SK-N-SH treated with all-trans-retinoic acid at 6 μM for 48 hours (cell line): ENCODE measurements around the gene ATP8B3.

Experiments
- ATAC-seq: fragments of 200-7000 bp; cut with Tn5 transposase; 3 replicates; pipeline ENCODE4 v1.9.1; 2020; ENCODE audit warnings: mild to moderate bottlenecking, moderate library complexity
- ARNTL ChIP-seq: fragments of 450-650 bp; formaldehyde crosslinking; IDR thresholded peaks from 2 replicates; pipeline ENCODE4 v1.5.0; 2020; ENCODE audit warnings: low read depth, mild to moderate bottlenecking, moderate library complexity, borderline replicate concordance
- BACH2 ChIP-seq: fragments of 250-450 bp; sonication (Bioruptor Pico); IDR thresholded peaks from 2 replicates; pipeline ENCODE4 v1.9.0; 2021; ENCODE audit warnings: mild to moderate bottlenecking, borderline replicate concordance
- CSDC2 ChIP-seq: fragments of 250-450 bp; sonication (Bioruptor Pico); IDR thresholded peaks from 2 replicates; pipeline ENCODE4 v1.5.0; 2020; ENCODE audit warnings: mild to moderate bottlenecking, moderate library complexity
- ESRRG ChIP-seq: fragments of 250-450 bp; sonication (Bioruptor Pico); IDR thresholded peaks from 2 replicates; pipeline ENCODE4 v1.6.1; 2021; ENCODE audit warnings: mild to moderate bottlenecking
- GLIS3 ChIP-seq: fragments of 250-450 bp; sonication (Bioruptor Pico); IDR thresholded peaks from 2 replicates; pipeline ENCODE4 v1.5.0; 2020; ENCODE audit warnings: mild to moderate bottlenecking, moderate library complexity
- ISL1 ChIP-seq: fragments of 250-450 bp; sonication (Bioruptor Pico); IDR thresholded peaks from 2 replicates; pipeline ENCODE4 v2.1.2; 2022; ENCODE audit warnings: mild to moderate bottlenecking, moderate library complexity
- OSR1 ChIP-seq: fragments of 250-450 bp; sonication (Bioruptor Pico); IDR thresholded peaks from 2 replicates; pipeline ENCODE4 v1.8.0; 2022; ENCODE audit warnings: moderate library complexity, mild to moderate bottlenecking, inconsistent platforms
- PPARA ChIP-seq: fragments of 250-450 bp; sonication (Bioruptor Pico); IDR thresholded peaks from 2 replicates; pipeline ENCODE4 v1.5.0; 2020; ENCODE audit warnings: mild to moderate bottlenecking, borderline replicate concordance
- SNAI2 ChIP-seq: fragments of 250-450 bp; sonication (Bioruptor Pico); IDR thresholded peaks from 2 replicates; pipeline ENCODE4 v1.5.0; 2020; ENCODE audit warnings: mild to moderate bottlenecking, moderate library complexity
- TOX ChIP-seq: fragments of 250-450 bp; sonication (Bioruptor Pico); IDR thresholded peaks from 2 replicates; pipeline ENCODE4 v1.8.0; 2021; ENCODE audit warnings: mild to moderate bottlenecking, moderate library complexity, borderline replicate concordance
- ZC3H10 ChIP-seq: fragments of 250-450 bp; sonication (Bioruptor Pico); IDR thresholded peaks from 2 replicates; pipeline ENCODE4 v1.5.1; 2021; ENCODE audit warnings: mild to moderate bottlenecking, moderate library complexity
- ZFP3 ChIP-seq: fragments of 250-450 bp; sonication (Bioruptor Pico); IDR thresholded peaks from 2 replicates; pipeline ENCODE4 v1.5.0; 2020; ENCODE audit warnings: mild to moderate bottlenecking, moderate library complexity
- ZFP30 ChIP-seq: fragments of 450-650 bp; formaldehyde crosslinking; IDR thresholded peaks from 2 replicates; pipeline ENCODE4 v1.5.0; 2022; ENCODE audit warnings: mild to moderate bottlenecking, moderate library complexity
- ZNF565 ChIP-seq: fragments of 450-650 bp; formaldehyde crosslinking; conservative IDR thresholded peaks from 2 replicates; pipeline ENCODE4 v1.5.0; 2020; ENCODE audit warnings: low read depth, mild to moderate bottlenecking, moderate library complexity
- ZNF70 ChIP-seq: fragments of 450-650 bp; formaldehyde crosslinking; IDR thresholded peaks from 2 replicates; pipeline ENCODE4 v1.5.0; 2020; ENCODE audit warnings: mild to moderate bottlenecking, moderate library complexity
- ZNF8 ChIP-seq: fragments of 450-650 bp; formaldehyde crosslinking; IDR thresholded peaks from 2 replicates; pipeline ENCODE4 v1.5.0; 2020; ENCODE audit warnings: mild to moderate bottlenecking, moderate library complexity
- TF ChIP-seq, protein P1 (sequence below): fragments of 250-450 bp; sonication (Bioruptor Pico); IDR thresholded peaks from 2 replicates; pipeline ENCODE4 v1.8.0; 2021; ENCODE audit warnings: low read depth, mild to moderate bottlenecking, moderate library complexity, borderline replicate concordance
- TF ChIP-seq, protein P2 (sequence below): fragments of 250-450 bp; sonication (Bioruptor Pico); IDR thresholded peaks from 2 replicates; pipeline ENCODE4 v1.5.1; 2020; ENCODE audit warnings: low read depth, mild to moderate bottlenecking, moderate library complexity
- TF ChIP-seq, protein P3 (sequence below): fragments of 250-450 bp; sonication (Bioruptor Pico); IDR thresholded peaks from 2 replicates; pipeline ENCODE4 v1.8.0; 2020; ENCODE audit warnings: mild to moderate bottlenecking, moderate library complexity, borderline replicate concordance
- TF ChIP-seq, protein P4 (sequence below): fragments of 250-450 bp; sonication (Bioruptor Pico); IDR thresholded peaks from 2 replicates; pipeline ENCODE4 v1.5.0; 2020; ENCODE audit warnings: mild to moderate bottlenecking, moderate library complexity

Gene ATP8B3

DNA sequence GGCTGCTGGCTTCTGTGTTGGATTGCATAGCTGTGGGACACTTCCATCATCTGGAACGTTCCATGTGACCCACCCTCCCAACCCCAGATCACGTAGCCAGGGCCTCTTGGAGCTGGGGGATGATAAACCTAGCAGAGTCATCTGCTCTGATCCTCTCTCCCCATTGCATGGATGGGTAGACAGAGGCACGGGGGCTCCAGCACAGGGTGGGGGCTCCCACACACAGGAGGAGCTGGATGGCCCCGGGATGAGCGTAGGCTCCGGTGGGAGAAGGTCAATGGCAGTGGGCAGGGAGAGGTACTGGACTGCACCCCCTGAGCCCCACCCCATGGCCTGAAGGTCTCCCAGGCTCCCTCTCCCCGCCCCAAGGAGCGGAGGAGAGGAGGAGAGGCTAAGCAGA lies 25.4 kb downstream of the ATP8B3 start:
- TF ChIP-seq ARNTL (CRISPR knock-in tag): no peak
- no peak for TF ChIP-seq OSR1
- no peak for TF ChIP-seq SNAI2 (CRISPR knock-in tag)
- no peak for TF ChIP-seq ESRRG (CRISPR knock-in tag)
- TF ChIP-seq, protein P1, sequence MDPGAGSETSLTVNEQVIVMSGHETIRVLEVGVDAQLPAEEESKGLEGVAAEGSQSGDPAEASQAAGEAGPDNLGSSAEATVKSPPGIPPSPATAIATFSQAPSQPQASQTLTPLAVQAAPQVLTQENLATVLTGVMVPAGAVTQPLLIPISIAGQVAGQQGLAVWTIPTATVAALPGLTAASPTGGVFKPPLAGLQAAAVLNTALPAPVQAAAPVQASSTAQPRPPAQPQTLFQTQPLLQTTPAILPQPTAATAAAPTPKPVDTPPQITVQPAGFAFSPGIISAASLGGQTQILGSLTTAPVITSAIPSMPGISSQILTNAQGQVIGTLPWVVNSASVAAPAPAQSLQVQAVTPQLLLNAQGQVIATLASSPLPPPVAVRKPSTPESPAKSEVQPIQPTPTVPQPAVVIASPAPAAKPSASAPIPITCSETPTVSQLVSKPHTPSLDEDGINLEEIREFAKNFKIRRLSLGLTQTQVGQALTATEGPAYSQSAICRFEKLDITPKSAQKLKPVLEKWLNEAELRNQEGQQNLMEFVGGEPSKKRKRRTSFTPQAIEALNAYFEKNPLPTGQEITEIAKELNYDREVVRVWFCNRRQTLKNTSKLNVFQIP (CRISPR knock-in tag): no peak
- no peak for TF ChIP-seq CSDC2
- no peak for TF ChIP-seq ZFP3 (CRISPR knock-in tag)
- no peak for TF ChIP-seq ZNF70 (CRISPR knock-in tag)
- TF ChIP-seq ZNF565 (CRISPR knock-in tag): no peak
- TF ChIP-seq ISL1 (CRISPR knock-in tag): no peak
- no peak for TF ChIP-seq ZC3H10 (CRISPR knock-in tag)
- TF ChIP-seq, protein P2, sequence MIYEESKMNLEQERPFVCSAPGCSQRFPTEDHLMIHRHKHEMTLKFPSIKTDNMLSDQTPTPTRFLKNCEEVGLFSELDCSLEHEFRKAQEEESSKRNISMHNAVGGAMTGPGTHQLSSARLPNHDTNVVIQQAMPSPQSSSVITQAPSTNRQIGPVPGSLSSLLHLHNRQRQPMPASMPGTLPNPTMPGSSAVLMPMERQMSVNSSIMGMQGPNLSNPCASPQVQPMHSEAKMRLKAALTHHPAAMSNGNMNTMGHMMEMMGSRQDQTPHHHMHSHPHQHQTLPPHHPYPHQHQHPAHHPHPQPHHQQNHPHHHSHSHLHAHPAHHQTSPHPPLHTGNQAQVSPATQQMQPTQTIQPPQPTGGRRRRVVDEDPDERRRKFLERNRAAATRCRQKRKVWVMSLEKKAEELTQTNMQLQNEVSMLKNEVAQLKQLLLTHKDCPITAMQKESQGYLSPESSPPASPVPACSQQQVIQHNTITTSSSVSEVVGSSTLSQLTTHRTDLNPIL (CRISPR knock-in tag): no peak
- TF ChIP-seq ZFP30: no peak
- TF ChIP-seq BACH2 (CRISPR knock-in tag): no peak
- TF ChIP-seq GLIS3: no peak
- no peak for TF ChIP-seq TOX
- TF ChIP-seq, protein P3, sequence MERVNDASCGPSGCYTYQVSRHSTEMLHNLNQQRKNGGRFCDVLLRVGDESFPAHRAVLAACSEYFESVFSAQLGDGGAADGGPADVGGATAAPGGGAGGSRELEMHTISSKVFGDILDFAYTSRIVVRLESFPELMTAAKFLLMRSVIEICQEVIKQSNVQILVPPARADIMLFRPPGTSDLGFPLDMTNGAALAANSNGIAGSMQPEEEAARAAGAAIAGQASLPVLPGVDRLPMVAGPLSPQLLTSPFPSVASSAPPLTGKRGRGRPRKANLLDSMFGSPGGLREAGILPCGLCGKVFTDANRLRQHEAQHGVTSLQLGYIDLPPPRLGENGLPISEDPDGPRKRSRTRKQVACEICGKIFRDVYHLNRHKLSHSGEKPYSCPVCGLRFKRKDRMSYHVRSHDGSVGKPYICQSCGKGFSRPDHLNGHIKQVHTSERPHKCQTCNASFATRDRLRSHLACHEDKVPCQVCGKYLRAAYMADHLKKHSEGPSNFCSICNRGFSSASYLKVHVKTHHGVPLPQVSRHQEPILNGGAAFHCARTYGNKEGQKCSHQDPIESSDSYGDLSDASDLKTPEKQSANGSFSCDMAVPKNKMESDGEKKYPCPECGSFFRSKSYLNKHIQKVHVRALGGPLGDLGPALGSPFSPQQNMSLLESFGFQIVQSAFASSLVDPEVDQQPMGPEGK (CRISPR knock-in tag): no peak
- ATAC-seq: no peak

DNA sequence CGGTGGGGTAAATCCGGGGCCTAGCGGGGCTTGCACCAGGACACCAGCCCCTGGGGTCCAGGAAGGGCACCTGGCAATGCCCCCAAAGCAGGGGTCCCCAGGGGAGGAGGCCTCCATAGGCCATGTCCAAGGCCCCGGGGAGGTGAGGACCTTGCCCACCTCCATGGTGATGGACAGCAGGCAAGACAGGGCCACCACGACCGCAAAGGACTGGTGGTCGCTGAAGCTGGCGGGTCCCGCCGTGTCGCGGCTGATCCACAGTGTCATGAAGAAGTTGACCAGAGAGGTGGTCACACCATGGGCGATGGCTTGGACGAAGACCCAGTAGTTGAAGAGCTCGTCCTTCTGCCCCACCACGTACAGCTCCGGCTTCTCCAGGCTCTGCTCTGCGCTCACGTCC lies 26.8 kb downstream of the ATP8B3 start:
- no peak for ATAC-seq
- no peak for TF ChIP-seq ZNF565 (CRISPR knock-in tag)
- TF ChIP-seq ARNTL (CRISPR knock-in tag): no peak
- TF ChIP-seq ZNF70 (CRISPR knock-in tag): no peak
- no peak for TF ChIP-seq ESRRG (CRISPR knock-in tag)
- TF ChIP-seq, protein P1 (CRISPR knock-in tag): no peak
- TF ChIP-seq CSDC2: no peak
- no peak for TF ChIP-seq OSR1
- no peak for TF ChIP-seq ISL1 (CRISPR knock-in tag)
- TF ChIP-seq PPARA (CRISPR knock-in tag): no peak
- TF ChIP-seq ZNF8 (CRISPR knock-in tag): no peak
- no peak for TF ChIP-seq TOX
- TF ChIP-seq ZFP3 (CRISPR knock-in tag): no peak
- no peak for TF ChIP-seq ZC3H10 (CRISPR knock-in tag)
- TF ChIP-seq, protein P2 (CRISPR knock-in tag): no peak
- TF ChIP-seq, protein P4, sequence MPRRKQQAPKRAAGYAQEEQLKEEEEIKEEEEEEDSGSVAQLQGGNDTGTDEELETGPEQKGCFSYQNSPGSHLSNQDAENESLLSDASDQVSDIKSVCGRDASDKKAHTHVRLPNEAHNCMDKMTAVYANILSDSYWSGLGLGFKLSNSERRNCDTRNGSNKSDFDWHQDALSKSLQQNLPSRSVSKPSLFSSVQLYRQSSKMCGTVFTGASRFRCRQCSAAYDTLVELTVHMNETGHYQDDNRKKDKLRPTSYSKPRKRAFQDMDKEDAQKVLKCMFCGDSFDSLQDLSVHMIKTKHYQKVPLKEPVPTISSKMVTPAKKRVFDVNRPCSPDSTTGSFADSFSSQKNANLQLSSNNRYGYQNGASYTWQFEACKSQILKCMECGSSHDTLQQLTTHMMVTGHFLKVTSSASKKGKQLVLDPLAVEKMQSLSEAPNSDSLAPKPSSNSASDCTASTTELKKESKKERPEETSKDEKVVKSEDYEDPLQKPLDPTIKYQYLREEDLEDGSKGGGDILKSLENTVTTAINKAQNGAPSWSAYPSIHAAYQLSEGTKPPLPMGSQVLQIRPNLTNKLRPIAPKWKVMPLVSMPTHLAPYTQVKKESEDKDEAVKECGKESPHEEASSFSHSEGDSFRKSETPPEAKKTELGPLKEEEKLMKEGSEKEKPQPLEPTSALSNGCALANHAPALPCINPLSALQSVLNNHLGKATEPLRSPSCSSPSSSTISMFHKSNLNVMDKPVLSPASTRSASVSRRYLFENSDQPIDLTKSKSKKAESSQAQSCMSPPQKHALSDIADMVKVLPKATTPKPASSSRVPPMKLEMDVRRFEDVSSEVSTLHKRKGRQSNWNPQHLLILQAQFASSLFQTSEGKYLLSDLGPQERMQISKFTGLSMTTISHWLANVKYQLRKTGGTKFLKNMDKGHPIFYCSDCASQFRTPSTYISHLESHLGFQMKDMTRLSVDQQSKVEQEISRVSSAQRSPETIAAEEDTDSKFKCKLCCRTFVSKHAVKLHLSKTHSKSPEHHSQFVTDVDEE (CRISPR knock-in tag): no peak
